Measurements from ENCODE around the gene MEG3. TPM values are rescaled to one million over a fixed set of nuclear protein-coding genes. Genes with fewer than 3 reads are reported as not detected.

MEG3 gene
- polyA plus RNA-seq, 1 donor from 2014 or later = not detected

DNA sequence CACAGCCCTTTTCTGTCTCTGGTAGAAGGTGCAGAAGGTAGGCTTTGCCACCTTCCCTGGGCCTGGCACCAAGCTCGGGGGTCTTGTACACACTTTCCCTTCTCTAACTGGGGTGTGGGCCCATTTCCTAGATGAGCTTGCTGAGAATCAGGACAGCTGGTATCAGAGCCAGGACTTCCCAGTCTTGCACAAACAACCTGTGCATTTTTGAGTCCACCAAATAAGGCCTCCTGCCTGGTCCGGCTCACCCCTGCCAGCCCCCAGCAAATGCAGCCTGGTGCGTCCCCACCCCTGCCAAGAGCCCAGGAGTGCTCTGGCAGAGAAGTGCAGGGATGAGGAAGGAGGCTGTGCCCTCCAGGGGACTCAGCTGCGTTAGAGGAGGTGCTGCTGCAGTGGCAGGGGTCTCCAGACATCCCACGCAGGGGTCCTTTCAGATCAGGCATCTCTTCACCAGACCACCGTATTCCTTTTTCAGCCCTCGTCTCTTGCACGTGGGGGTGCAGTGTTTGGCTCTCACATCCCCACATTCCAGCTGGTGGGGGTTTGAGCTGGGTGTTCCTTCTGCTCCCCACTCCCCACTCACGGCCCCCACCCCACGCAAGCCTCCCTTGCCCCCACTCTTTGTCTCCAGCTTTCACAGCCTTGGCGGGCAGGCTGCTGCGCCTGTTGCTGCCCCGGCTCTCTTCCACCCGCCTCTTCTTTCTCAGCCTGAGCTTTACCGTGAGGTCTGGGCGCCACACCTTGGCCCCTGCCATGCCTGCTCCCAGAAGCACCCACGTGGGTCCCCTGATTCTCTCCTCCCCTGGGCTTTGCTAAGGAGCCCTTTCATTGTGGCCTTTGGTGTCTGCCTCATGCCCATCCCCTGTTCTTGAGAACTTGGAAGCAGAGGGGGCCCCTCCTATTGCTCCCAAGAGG is 32.3 kb downstream of the MEG3 start:
- no peaks in the 10 kb centered on the region for H3K36me3 ChIP-seq (ENCODE audit: insufficient read depth, low read length)

DNA sequence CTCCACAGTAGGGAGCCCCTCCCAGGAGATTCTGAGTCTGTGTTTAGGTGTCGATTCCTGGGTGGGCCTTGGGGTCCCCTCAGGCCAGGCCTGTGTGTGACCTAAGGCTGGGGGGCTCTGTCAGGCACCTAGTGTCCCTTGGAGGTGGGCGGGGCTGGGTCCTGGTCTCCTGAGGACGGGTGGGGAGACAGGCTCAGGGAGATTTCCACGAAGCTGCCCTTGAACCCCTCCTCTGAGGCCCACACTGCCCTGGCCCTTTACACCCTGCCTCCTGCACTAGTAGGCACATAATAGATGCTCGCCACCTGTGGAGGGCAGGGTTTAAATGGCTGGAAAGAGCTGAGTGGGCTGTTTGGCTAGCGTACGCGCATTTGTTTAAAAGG is 32.9 kb downstream of the MEG3 start:
- Histone ChIP-seq H3K4me3 (ENCODE audit: low read length) (no peak overlapping the region), H4K20me1 (ENCODE audit: insufficient read depth) (no peaks in the 10 kb centered on the region), H2AFZ (ENCODE audit: low read depth, low read length) (no peak overlapping the region), H3K9me2 (ENCODE audit: insufficient read depth, low read length) (no peaks in the 10 kb centered on the region), H3K9ac (ENCODE audit: low read length) (no peak overlapping the region), H3K27me3 (ENCODE audit: insufficient read depth, low read depth, low read length) (no peaks in the 10 kb centered on the region), H3K79me2 (replicated peaks; ENCODE audit: insufficient read depth, low read length) (no peaks in the 10 kb centered on the region), H3K9me3 (ENCODE audit: low read length) (no peaks in the 10 kb centered on the region), H3K4me2 (ENCODE audit: low read length) (no peak overlapping the region), H3K27ac (ENCODE audit: low read length) (no peak overlapping the region), H3K36me3 (ENCODE audit: insufficient read depth, low read length) (no peaks in the 10 kb centered on the region), H3F3A (ENCODE audit: insufficient read depth, low read length, poor library complexity, severe bottlenecking) (no peaks in the 10 kb centered on the region)
- TF ChIP-seq POLR2AphosphoS5 (IDR thresholded peaks at IDR 0.05) = no peak
- TF ChIP-seq EZH2 (IDR thresholded peaks at IDR 0.05; ENCODE audit: borderline replicate concordance, insufficient read depth, low read length, poor library complexity, severe bottlenecking) = no peak
- TF ChIP-seq, protein P1, sequence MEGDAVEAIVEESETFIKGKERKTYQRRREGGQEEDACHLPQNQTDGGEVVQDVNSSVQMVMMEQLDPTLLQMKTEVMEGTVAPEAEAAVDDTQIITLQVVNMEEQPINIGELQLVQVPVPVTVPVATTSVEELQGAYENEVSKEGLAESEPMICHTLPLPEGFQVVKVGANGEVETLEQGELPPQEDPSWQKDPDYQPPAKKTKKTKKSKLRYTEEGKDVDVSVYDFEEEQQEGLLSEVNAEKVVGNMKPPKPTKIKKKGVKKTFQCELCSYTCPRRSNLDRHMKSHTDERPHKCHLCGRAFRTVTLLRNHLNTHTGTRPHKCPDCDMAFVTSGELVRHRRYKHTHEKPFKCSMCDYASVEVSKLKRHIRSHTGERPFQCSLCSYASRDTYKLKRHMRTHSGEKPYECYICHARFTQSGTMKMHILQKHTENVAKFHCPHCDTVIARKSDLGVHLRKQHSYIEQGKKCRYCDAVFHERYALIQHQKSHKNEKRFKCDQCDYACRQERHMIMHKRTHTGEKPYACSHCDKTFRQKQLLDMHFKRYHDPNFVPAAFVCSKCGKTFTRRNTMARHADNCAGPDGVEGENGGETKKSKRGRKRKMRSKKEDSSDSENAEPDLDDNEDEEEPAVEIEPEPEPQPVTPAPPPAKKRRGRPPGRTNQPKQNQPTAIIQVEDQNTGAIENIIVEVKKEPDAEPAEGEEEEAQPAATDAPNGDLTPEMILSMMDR (IDR thresholded peaks at IDR 0.05; ENCODE audit: poor library complexity, severe bottlenecking) = no peak
- no peak for TF ChIP-seq MXI1 (conservative IDR thresholded peaks at IDR 0.05; ENCODE audit: poor library complexity, severe bottlenecking)
- no peak for TF ChIP-seq SMC3 (conservative IDR thresholded peaks at IDR 0.05; ENCODE audit: poor library complexity)
- TF ChIP-seq TAF1 (IDR thresholded peaks at IDR 0.05; ENCODE audit: low read depth) = no peak
- no peak for TF ChIP-seq RAD21 (conservative IDR thresholded peaks at IDR 0.05)
- no peak for TF ChIP-seq EP300 (conservative IDR thresholded peaks at IDR 0.05; ENCODE audit: poor library complexity, severe bottlenecking)
- TF ChIP-seq, protein P2, sequence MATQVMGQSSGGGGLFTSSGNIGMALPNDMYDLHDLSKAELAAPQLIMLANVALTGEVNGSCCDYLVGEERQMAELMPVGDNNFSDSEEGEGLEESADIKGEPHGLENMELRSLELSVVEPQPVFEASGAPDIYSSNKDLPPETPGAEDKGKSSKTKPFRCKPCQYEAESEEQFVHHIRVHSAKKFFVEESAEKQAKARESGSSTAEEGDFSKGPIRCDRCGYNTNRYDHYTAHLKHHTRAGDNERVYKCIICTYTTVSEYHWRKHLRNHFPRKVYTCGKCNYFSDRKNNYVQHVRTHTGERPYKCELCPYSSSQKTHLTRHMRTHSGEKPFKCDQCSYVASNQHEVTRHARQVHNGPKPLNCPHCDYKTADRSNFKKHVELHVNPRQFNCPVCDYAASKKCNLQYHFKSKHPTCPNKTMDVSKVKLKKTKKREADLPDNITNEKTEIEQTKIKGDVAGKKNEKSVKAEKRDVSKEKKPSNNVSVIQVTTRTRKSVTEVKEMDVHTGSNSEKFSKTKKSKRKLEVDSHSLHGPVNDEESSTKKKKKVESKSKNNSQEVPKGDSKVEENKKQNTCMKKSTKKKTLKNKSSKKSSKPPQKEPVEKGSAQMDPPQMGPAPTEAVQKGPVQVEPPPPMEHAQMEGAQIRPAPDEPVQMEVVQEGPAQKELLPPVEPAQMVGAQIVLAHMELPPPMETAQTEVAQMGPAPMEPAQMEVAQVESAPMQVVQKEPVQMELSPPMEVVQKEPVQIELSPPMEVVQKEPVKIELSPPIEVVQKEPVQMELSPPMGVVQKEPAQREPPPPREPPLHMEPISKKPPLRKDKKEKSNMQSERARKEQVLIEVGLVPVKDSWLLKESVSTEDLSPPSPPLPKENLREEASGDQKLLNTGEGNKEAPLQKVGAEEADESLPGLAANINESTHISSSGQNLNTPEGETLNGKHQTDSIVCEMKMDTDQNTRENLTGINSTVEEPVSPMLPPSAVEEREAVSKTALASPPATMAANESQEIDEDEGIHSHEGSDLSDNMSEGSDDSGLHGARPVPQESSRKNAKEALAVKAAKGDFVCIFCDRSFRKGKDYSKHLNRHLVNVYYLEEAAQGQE (IDR thresholded peaks at IDR 0.05; ENCODE audit: borderline replicate concordance) = no peak

More for the DNA sequence above, 32.3 kb downstream of the MEG3 start:
- H4K20me1 ChIP-seq (ENCODE audit: insufficient read depth) = no peaks in the 10 kb centered on the region
- H3K9me3 ChIP-seq (ENCODE audit: low read length) = no peaks in the 10 kb centered on the region
- H3K27me3 ChIP-seq (ENCODE audit: insufficient read depth, low read depth, low read length) = no peaks in the 10 kb centered on the region
- no peaks in the 10 kb centered on the region for H3K79me2 ChIP-seq (replicated peaks; ENCODE audit: insufficient read depth, low read length)
- H3K9me2 ChIP-seq (ENCODE audit: insufficient read depth, low read length) = no peaks in the 10 kb centered on the region
- no peaks in the 10 kb centered on the region for H3F3A ChIP-seq (ENCODE audit: insufficient read depth, low read length, poor library complexity, severe bottlenecking)
- H2AFZ ChIP-seq (ENCODE audit: low read depth, low read length) = no peak overlapping the region
- H3K4me2 ChIP-seq (ENCODE audit: low read length) = no peak overlapping the region
- H3K4me3 ChIP-seq (ENCODE audit: low read length) = no peak overlapping the region
- no peak for TF ChIP-seq EZH2 (IDR thresholded peaks at IDR 0.05; ENCODE audit: borderline replicate concordance, insufficient read depth, low read length, poor library complexity, severe bottlenecking)
- no peak for TF ChIP-seq POLR2AphosphoS5 (IDR thresholded peaks at IDR 0.05)
- TF ChIP-seq RAD21 (conservative IDR thresholded peaks at IDR 0.05) = no peak
- TF ChIP-seq, protein P1 (IDR thresholded peaks at IDR 0.05; ENCODE audit: poor library complexity, severe bottlenecking) = no peak
- TF ChIP-seq SMC3 (conservative IDR thresholded peaks at IDR 0.05; ENCODE audit: poor library complexity) = no peak
- no peak for TF ChIP-seq TAF1 (IDR thresholded peaks at IDR 0.05; ENCODE audit: low read depth)
- TF ChIP-seq, protein P2 (IDR thresholded peaks at IDR 0.05; ENCODE audit: borderline replicate concordance) = no peak
- TF ChIP-seq EP300 (conservative IDR thresholded peaks at IDR 0.05; ENCODE audit: poor library complexity, severe bottlenecking) = no peak
- no peak for TF ChIP-seq MXI1 (conservative IDR thresholded peaks at IDR 0.05; ENCODE audit: poor library complexity, severe bottlenecking)
- H3K9ac ChIP-seq (ENCODE audit: low read length) = no peak overlapping the region
- no peak overlapping the region for H3K27ac ChIP-seq (ENCODE audit: low read length)

Measured in neural cell (in vitro differentiated cells).